HepG2 (cell line): ENCODE data around the gene CNTN4. TPM values are rescaled to one million over a fixed set of nuclear protein-coding genes. Genes with fewer than 3 reads are reported as not detected.

Experiments
- ATAC-seq: fragments of 200-7000 bp; cut with Tn5 transposase; 3 replicates; pipeline ENCODE4 v1.9.1; 2020; ENCODE audit warnings: mild to moderate bottlenecking, moderate library complexity
- BruUV-seq: library from RNA; stranded (reverse); fragments of 400-500 nt; replicated peaks from 2 replicates; lab custom pipeline; 2021; lab: Mats Ljungman, UMichigan
- CTCF ChIA-PET: fragments of 300-600 bp; formaldehyde crosslinking; extraction: SDS; loops from one replicate; lab custom pipeline; 2021; ENCODE audit warnings: low total read pairs, inconsistent platforms, low intra/inter-chr PET ratio; lab: Yijun Ruan, JAX
- POLR2A ChIA-PET: fragments of 350-600 bp; sonication (Branson Sonifier 250); formaldehyde crosslinking; loops from one replicate; lab custom pipeline; 2020; ENCODE audit warnings: antibody characterized with exemption, inconsistent platforms; lab: Yijun Ruan, JAX
- DNase-seq: peaks from one replicate; pipeline ENCODE4 v3.0.0-alpha.2; 2015; ENCODE audit warnings: low spot score
- FAIRE-seq: peaks from 3 replicates; lab custom pipeline; 2011; peaks lifted over from hg19 to GRCh38; lab: Jason Lieb, UNC
- H2AFZ ChIP-seq: one replicate; pipeline ENCODE4 v1.6.1; 2011; ENCODE audit warnings: low read length, inconsistent platforms
- H3K27ac ChIP-seq: fragments of 300-600 bp; 3 replicates; pipeline ENCODE4 v1.8.0; 2011; ENCODE audit warnings: mixed run types, mild to moderate bottlenecking, mixed read lengths, low read length, inconsistent platforms; ENCODE audit not compliant: insufficient read depth; ENCODE audit errors: extremely low read length
- H3K27me3 ChIP-seq, 2 experiments: fragments of 200-600 bp in 1 of 2; 2 replicates in 1 of 2; 3 replicates in 1 of 2; pipeline versions ENCODE4 v1.6.0 to v1.8.0; 2011; ENCODE audit warnings: low read length in 2 of 2, mild to moderate bottlenecking in 2 of 2, moderate library complexity in 2 of 2, inconsistent platforms in 1 of 2; ENCODE audit not compliant: insufficient read depth in 2 of 2, control insufficient read depth in 1 of 2
- H3K36me3 ChIP-seq, 2 experiments: fragments of 200-600 bp in 1 of 2; replicated peaks in 1 of 2; 2 replicates in 1 of 2; 3 replicates in 1 of 2; pipeline versions ENCODE4 v1.5.1 to v1.8.0; 2011; ENCODE audit warnings: low read length in 2 of 2, inconsistent platforms in 1 of 2; ENCODE audit not compliant: insufficient read depth in 2 of 2, control insufficient read depth in 1 of 2
- H3K4me1 ChIP-seq: 2 replicates; pipeline ENCODE4 v1.5.1; 2012; ENCODE audit warnings: low read length, inconsistent platforms; ENCODE audit not compliant: insufficient read depth
- H3K4me2 ChIP-seq: 2 replicates; pipeline ENCODE4 v1.6.0; 2011; ENCODE audit warnings: low read depth, low read length, inconsistent platforms
- H3K4me3 ChIP-seq, 3 experiments: fragments of 200-600 bp in 1 of 3; sonication (generic), shearing (Covaris generic) in 1 of 3; replicated peaks in 1 of 3; 2 replicates each; pipeline ENCODE4 v1.5.1; 2011 to 2016; ENCODE audit warnings: low read length in 3 of 3, inconsistent platforms in 2 of 3, low read depth in 2 of 3, mild to moderate bottlenecking in 2 of 3, control low read depth in 1 of 3, mixed read lengths in 1 of 3; ENCODE audit not compliant: insufficient read depth in 1 of 3
- H3K79me2 ChIP-seq: one replicate; pipeline ENCODE4 v1.6.1; 2011; ENCODE audit warnings: low read length, inconsistent platforms; ENCODE audit not compliant: insufficient read depth
- H3K9ac ChIP-seq: 2 replicates; pipeline ENCODE4 v1.6.0; 2011; ENCODE audit warnings: mild to moderate bottlenecking, low read depth, low read length, inconsistent platforms; ENCODE audit not compliant: insufficient read depth
- H3K9me3 ChIP-seq: 2 replicates; pipeline ENCODE4 v1.5.1; 2012; ENCODE audit warnings: mild to moderate bottlenecking, low read length
- H4K20me1 ChIP-seq: 2 replicates; pipeline ENCODE4 v1.6.0; 2011; ENCODE audit warnings: inconsistent platforms, mild to moderate bottlenecking, low read length, moderate library complexity; ENCODE audit not compliant: insufficient read depth
- KLF13 ChIP-seq: sonication (generic); formaldehyde crosslinking; IDR thresholded peaks from 2 replicates; pipeline ENCODE4 v1.4.0; 2020; ENCODE audit warnings: mild to moderate bottlenecking, missing genetic modification reagents
- TBX2 ChIP-seq: sonication (generic); formaldehyde crosslinking; IDR thresholded peaks from 2 replicates; pipeline ENCODE4 v1.5.0; 2020; ENCODE audit warnings: missing genetic modification reagents, mild to moderate bottlenecking, borderline replicate concordance
- ZNF431 ChIP-seq: sonication (generic); formaldehyde crosslinking; IDR thresholded peaks from 2 replicates; pipeline ENCODE4 v1.9.0; 2022; ENCODE audit warnings: missing genetic modification reagents, low read depth, mild to moderate bottlenecking, borderline replicate concordance
- ZNF513 ChIP-seq: sonication (generic); formaldehyde crosslinking; conservative IDR thresholded peaks from 2 replicates; pipeline ENCODE4 v1.5.0; 2020; ENCODE audit warnings: missing genetic modification reagents
- ZNF770 ChIP-seq: sonication (generic); formaldehyde crosslinking; IDR thresholded peaks from 2 replicates; pipeline ENCODE4 v1.5.0; 2020; ENCODE audit warnings: mild to moderate bottlenecking, missing genetic modification reagents
- WGBS: methylation state at CpG from one replicate; pipeline ENCODE4 v1.1.6; 2017; ENCODE audit warnings: low lambda C conversion rate; 5-methylcytosine and 5-hydroxymethylcytosine counted together
- in situ Hi-C: cut with HindIII; loops from 2 replicates; pipeline ENCODE4 v1.10.0; 2017; ENCODE audit warnings: low pct_unique_long_range_greater_than_20kb; ENCODE audit not compliant: extremely low pct_ligation_motif_present
- intact Hi-C: fragments of 100-400 bp; cut with micrococcal nuclease; formaldehyde crosslinking; loops from one replicate; pipeline ENCODE4 v1.10.0; 2022; ENCODE audit not compliant: unreplicated experiment
- polyA plus RNA-seq, 8 experiments: library from polyadenylated mRNA; depleted of rRNA in 3 of 8; stranded (reverse) in 7 of 8; unstranded in 1 of 8; fragments of >200 nt; fragmentation: Illumina TruSeq in 4 of 8; extraction: Trizol in 4 of 8; gene quantifications; 2 replicates each; pipeline versions ENCODE4 v1.2.1 to v1.2.3, GENCODE V29; 2011 to 2016; ENCODE audit warnings: low read depth in 4 of 8, missing spikeins in 1 of 8, mixed read lengths in 1 of 8; ENCODE audit not compliant: insufficient read depth in 1 of 8
- total RNA-seq, 5 experiments: library from RNA; depleted of rRNA; stranded (reverse); fragments of >200 nt; fragmentation: Illumina TruSeq; extraction: Trizol; gene quantifications; 2 replicates each; pipeline ENCODE4 v1.2.3, GENCODE V29; 2016; ENCODE audit warnings: low read depth in 1 of 5

The CNTN4 gene
- total and polyA plus RNA-seq, 2 of the 13 experiments (the other 11 are each of a cell fraction or from before 2014, with no cell fraction given): 0.01 to 0.13 TPM

- no peak for FAIRE-seq
- H3K27ac ChIP-seq: no peak overlapping the region
Measured at GRCh38 chr3:2793987-2794386, 695.3 kb downstream of the CNTN4 start.

More at GRCh38 chr3:2793987-2794386, 695.3 kb downstream of the CNTN4 start:
- CTCF ChIA-PET: no interaction called here
- no peaks in the 10 kb centered on the region for H4K20me1 ChIP-seq
- in situ Hi-C loops: no loop called here
- TF ChIP-seq TBX2 (no peak), ZNF770 (CRISPR knock-in tag) (no peak), KLF13 (CRISPR knock-in tag) (no peak), ZNF431 (CRISPR knock-in tag) (no peak), ZNF513 (CRISPR knock-in tag) (no peak)
- H2AFZ ChIP-seq: no peak overlapping the region
- H3K4me3 ChIP-seq: no peak overlapping the region
- no peak for DNase-seq
- ATAC-seq: no peak
- H3K36me3 ChIP-seq: no peaks in the 10 kb centered on the region
- H3K9me3 ChIP-seq: no peaks in the 10 kb centered on the region
- H3K4me1 ChIP-seq: no peaks in the 10 kb centered on the region
- no peaks in the 10 kb centered on the region for H3K27me3 ChIP-seq
- no peak overlapping the region for H3K9ac ChIP-seq
- POLR2A ChIA-PET: no interaction called here
- no TSS peak for BruUV-seq
- intact Hi-C loops: no loop called here
- WGBS: 4% methylated on average over 1 of the region's 1 CpG
- no peak overlapping the region for H3K4me2 ChIP-seq
- H3K79me2 ChIP-seq: no peaks in the 10 kb centered on the region
